ENCODE results near the gene TMUB2.

Gene TMUB2

DNA sequence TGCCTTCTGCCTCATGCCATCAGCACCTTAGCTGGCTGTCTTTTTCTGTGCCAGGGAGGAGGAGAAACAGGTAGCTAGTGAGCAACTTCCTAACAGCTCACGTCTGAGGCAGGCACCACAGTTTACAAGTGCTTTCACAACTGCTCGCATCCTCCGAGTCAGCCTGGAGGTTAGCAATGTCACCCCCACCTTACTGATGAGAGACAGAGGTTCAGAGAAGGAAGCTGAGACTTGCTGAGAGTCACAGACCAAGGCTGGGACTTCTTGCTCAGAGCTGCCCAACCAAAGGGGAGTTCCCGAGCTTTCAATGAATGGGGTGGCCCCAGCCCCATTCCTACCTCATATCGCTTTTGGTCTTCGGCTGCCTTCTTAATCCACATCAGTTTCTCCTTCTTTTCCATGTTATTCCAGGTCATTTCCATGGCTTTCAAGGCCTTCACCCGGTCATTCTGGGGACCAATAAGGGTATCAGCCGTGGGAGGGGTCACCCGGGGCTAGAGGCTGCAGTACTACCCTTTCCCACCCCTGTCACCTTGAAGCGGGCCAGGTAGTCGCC, 23.1 kb downstream of the TMUB2 start:
- TF ChIP-seq, protein P1, sequence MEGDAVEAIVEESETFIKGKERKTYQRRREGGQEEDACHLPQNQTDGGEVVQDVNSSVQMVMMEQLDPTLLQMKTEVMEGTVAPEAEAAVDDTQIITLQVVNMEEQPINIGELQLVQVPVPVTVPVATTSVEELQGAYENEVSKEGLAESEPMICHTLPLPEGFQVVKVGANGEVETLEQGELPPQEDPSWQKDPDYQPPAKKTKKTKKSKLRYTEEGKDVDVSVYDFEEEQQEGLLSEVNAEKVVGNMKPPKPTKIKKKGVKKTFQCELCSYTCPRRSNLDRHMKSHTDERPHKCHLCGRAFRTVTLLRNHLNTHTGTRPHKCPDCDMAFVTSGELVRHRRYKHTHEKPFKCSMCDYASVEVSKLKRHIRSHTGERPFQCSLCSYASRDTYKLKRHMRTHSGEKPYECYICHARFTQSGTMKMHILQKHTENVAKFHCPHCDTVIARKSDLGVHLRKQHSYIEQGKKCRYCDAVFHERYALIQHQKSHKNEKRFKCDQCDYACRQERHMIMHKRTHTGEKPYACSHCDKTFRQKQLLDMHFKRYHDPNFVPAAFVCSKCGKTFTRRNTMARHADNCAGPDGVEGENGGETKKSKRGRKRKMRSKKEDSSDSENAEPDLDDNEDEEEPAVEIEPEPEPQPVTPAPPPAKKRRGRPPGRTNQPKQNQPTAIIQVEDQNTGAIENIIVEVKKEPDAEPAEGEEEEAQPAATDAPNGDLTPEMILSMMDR (IDR thresholded peaks at IDR 0.05; ENCODE audit: extremely low read depth, insufficient read depth, missing control alignments) = no peak
- in situ Hi-C loops (cut with MboI; ENCODE audit: low pct_unique_long_range_greater_than_20kb, low sequenced_read_pairs, unreplicated experiment) = loop anchor here (25.0 kb wide), 1 partner anchor 302 kb away; the partner anchor contains the start of gene GPATCH8
- peak; percentile 79 for DNase-seq (ENCODE audit: low spot score)

DNA sequence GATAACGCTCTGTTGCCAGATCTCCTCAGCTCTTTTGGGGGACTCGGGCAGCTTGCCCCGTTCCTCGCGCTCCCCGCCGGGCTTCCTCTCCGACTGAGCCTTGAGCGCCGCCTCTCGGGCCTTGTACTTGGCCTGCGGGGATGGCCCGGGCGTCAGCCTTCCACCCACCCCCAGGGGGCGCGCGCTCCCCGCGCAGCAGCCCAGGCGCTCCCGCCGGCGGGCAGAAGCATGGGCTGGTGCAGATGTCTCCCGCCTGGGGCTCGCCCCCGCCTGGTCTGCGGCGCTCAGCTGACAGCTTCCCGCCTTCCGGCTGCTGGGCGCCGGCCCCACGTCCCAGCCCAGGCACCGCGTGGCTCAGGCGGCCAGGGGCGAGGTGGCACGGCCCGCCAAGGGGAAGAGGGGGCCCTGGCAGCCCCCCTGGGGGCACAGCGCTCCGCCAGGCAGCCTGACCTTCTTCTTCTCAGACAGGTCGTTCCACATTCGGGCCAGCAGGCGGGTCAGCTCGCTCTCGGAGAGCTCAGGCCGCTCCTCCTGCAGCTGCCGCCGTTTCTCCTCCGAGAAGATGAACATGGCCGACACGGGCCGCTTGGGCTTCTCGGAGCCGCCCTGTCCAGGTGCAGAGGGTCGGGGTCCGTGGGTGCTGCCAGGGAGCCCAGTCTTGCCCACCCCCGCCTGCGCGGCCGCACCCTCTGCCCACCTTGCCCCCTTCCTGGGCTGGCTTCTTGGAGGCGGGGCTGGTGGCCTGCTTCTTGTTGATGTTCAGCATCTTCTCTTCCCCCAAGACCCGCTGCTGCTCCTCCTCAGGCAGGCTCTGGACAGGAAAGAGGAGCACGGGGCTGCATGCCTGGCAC, 23.8 kb downstream of the TMUB2 start:
- TF ChIP-seq, protein P1 (IDR thresholded peaks at IDR 0.05; ENCODE audit: extremely low read depth, insufficient read depth, missing control alignments) = peak; percentile 100
- in situ Hi-C loops (cut with MboI; ENCODE audit: low pct_unique_long_range_greater_than_20kb, low sequenced_read_pairs, unreplicated experiment) = loop anchor here (25.0 kb wide), 1 partner anchor 302 kb away; the partner anchor contains the start of gene GPATCH8

DNA sequence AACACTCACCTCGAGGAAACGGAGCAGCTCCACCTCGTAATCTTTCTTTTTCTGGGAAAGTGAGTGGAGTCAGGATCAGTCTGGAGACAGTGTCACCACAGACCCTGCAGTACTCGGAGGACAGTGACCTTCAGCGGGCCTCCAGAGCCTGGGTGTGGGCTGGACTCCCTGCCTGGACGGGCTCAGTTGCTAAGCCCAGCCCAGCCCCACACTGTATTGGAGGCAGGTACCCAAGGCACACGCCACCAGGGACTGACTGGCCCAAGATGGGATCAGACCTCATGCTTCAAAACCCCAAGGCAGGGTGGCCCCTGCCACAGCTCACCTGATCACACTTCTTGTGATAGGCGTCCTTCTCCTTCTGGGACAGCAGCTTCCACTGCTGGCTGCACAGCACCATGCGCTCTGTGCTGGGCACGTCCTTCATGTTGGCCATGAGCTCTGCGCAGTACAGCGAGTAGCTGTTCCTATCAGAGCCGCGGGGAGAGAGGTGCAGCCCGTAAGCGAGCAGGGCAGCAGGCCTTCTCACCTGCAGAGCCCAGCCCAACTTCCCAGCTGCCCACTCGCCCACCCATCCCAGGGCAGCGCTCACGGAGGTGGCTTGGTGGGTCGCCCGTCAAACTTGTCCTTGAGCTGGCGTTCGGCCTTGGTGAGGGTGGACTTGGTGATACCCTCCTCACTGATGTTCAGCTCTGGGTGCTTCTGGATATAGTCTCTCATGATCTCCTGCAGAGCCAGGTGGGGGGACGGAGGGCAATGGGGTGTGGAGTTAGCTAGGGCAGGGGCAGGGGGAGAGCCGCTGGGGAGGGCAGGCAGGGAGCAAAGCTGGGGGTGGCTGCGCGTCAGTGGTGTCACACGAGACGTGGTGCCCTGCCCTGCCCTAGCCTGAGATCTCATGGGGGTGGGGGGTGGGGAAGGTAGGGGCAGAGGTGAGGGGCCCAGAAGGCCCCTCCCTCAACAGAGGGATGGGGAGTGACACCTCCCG, 24.8 kb downstream of the TMUB2 start:
- TF ChIP-seq, protein P1 (IDR thresholded peaks at IDR 0.05; ENCODE audit: extremely low read depth, insufficient read depth, missing control alignments) = no peak
- in situ Hi-C loops (cut with MboI; ENCODE audit: low pct_unique_long_range_greater_than_20kb, low sequenced_read_pairs, unreplicated experiment) = loop anchor here (25.0 kb wide), 1 partner anchor 301 kb away; the partner anchor contains the start of gene GPATCH8
- DNase-seq (ENCODE audit: low spot score) = no peak

More for the DNA sequence above, 23.8 kb downstream of the TMUB2 start:
- peak; percentile 96 for DNase-seq (ENCODE audit: low spot score)

DNA sequence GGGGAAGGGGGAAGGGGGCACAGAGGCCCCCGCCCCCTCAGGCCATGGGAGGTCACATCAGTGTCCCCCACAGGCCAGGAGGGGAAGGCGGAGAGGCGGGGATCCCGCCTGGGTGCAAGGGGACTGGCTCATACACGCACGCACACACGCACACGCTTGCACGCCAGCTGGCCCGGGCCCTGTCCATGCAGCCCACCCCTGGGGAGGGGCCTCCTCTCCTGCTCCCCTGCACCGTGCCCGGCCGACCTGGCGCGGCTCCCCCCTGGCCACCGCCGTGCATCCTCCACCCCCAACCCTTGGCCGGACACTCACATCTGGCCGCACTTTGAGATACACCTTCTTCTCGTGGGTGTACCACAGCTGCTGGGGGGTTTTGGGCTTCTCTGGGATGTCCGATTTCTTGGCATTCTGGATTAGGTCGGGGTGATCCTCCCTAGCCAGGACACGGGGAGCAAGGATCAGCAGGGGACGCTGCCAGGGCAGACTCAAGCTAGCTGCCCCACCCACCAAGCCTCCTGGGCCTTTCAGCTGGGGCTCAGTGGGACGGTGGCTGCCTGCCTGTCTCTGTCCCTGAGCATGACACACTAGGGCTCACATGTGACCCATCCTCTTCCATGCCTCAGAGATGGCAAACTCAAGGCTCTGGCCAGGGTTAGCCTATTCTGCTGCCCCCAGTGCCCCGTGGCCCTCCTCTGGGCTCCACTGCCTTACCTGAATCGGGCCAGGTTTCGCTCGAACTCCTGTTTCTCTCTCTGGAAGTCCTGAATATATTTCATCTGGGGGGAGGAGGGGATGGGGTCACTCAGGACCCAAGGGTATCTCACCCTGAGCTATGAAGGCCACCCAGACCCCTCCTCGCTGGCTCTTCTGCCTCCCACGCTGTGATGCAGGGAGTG, 26.0 kb downstream of the TMUB2 start:
- TF ChIP-seq, protein P1 (IDR thresholded peaks at IDR 0.05; ENCODE audit: extremely low read depth, insufficient read depth, missing control alignments) = no peak
- in situ Hi-C loops (cut with MboI; ENCODE audit: low pct_unique_long_range_greater_than_20kb, low sequenced_read_pairs, unreplicated experiment) = loop anchor here (25.0 kb wide), 1 partner anchor 300 kb away; the partner anchor contains the start of gene GPATCH8
- DNase-seq (ENCODE audit: low spot score) = no peak

DNA sequence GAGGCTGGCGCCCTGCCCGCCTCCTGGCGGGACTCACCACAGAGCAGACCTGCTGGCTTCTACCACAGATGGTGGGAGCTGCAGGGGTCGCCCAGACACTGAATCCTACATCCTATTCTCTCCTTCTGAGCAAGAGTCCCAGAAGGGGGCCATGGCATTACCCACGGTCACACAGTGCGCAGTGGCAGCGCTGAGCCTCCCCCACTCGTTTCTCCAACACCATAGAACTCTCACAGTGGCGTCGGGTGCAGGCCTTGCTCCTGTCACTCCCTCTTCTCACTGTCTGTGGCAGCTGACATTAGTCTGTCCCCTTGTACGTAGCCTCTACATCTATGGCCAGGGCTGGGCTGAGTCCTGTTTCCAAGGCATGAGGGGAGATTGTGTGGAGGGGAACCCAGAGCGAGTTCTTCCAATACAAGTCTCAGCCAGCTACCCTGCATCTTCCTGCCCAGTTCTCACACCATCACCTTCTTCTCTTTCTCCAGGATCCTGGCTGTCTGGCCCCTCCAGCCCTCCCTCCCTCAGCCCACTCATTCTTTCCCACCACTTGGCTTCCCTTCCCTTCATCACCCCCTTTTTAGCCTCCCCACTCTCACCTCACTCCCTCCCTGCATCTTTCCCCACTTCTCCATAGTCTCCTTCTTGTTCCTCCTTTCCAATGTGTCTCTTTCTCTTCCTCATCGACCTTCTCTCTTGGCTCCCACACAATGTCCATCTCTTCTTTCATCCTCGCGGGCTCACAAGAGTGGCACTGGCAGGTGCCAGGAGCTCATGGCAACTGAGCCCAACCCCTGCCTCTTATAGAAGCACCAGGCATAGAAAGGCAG, 26.8 kb downstream of the TMUB2 start:
- TF ChIP-seq, protein P1 (IDR thresholded peaks at IDR 0.05; ENCODE audit: extremely low read depth, insufficient read depth, missing control alignments) = no peak
- no peak for DNase-seq (ENCODE audit: low spot score)
- in situ Hi-C loops (cut with MboI; ENCODE audit: low pct_unique_long_range_greater_than_20kb, low sequenced_read_pairs, unreplicated experiment) = loop anchor here (25.0 kb wide), 1 partner anchor 299 kb away; the partner anchor contains the start of gene GPATCH8
